Pancreas (tissue), 10 donors: ENCODE measurements around the gene PTOV1. TPM values are rescaled to one million over a fixed set of nuclear protein-coding genes. Genes with fewer than 3 reads are reported as not detected.

Experiments used
- ATAC-seq, 4 donors: fragments of 200-7000 bp; cut with Tn5 transposase; one replicate each; pipeline versions ENCODE4 v1.8.0 to v1.9.1; 2020; ENCODE audit warnings: mild to moderate bottlenecking in 4 of 4, moderate library complexity in 4 of 4
- DNase-seq, 6 donors: peaks; one replicate each; pipeline ENCODE4 v3.0.0-alpha.2; 2020
- FAIRE-seq: peaks from 2 replicates; lab custom pipeline; 2012; peaks lifted over from hg19 to GRCh38; lab: Jason Lieb, UNC
- H3K27ac ChIP-seq, 4 donors: fragments of 200-600 bp; sonication (generic); 1 replicate in 3 of 4; 2 replicates in 1 of 4; pipeline versions ENCODE4 v1.5.0 to v1.8.0; 2020
- H3K27me3 ChIP-seq, 4 donors: fragments of 200-600 bp; one replicate each; pipeline ENCODE4 v1.8.0; 2021
- H3K36me3 ChIP-seq, 3 donors: fragments of 200-600 bp; sonication (generic) in 1 of 3; one replicate each; pipeline versions ENCODE4 v1.5.0 to v1.8.0; 2020 to 2021
- H3K4me1 ChIP-seq, 3 donors: fragments of 200-600 bp; one replicate each; pipeline ENCODE4 v1.8.0; 2021
- H3K4me3 ChIP-seq, 4 donors: fragments of 200-600 bp; sonication (generic) in 2 of 4; one replicate each; pipeline versions ENCODE4 v1.5.0 to v1.8.0; 2020 to 2021
- H3K9me3 ChIP-seq, 4 donors: fragments of 200-600 bp; one replicate each; pipeline ENCODE4 v1.8.0; 2021
- CTCF ChIP-seq, 4 donors: fragments of 200-600 bp; sonication (generic) in 3 of 4; IDR thresholded peaks; one replicate each; pipeline versions ENCODE4 v1.5.0 to v1.8.0; 2021; ENCODE audit warnings: antibody characterized with exemption in 4 of 4
- WGBS, 2 donors: extraction: QIAGEN DNeasy Blood & Tissue Kit; methylation state at CpG; one replicate each; pipeline ENCODE4 v1.1.7; 2013; 5-methylcytosine and 5-hydroxymethylcytosine counted together
- intact Hi-C, 3 donors: fragments of 100-400 bp; cut with DNase I; formaldehyde crosslinking; loops; one replicate each; pipeline versions ENCODE4 v1.11.1 to v1.14.2; 2022
- polyA plus RNA-seq, 2 donors: library from polyadenylated mRNA; stranded (reverse); fragments of 200-250 nt; gene quantifications; one replicate each; pipeline ENCODE4 v1.2.3, GENCODE V29; 2013
- total RNA-seq, 6 donors: library from RNA; stranded (reverse); fragmentation: NEBNext Ultra II Directional in 4 of 6; extraction: Animal tissue kit (Norgen Biotek cat#: 25700) in 4 of 6; gene quantifications; one replicate each; pipeline versions ENCODE4 v1.2.1 to v1.2.4, GENCODE V29; 2021 to 2023
- donor health status: healthy with polysubstance abuse.
- donor health status: DM: no; HTN: no; CAD: no; lungs with moderate emphysema.
- donor health status: DM: no; HTN: no; CAD: no.
- donor health status: control.
- donor health status: control.
- donor health status: Bipolar disorder and iron deficiency.
- donor health status: DM: yes; HTN: yes; CAD: no.
- donor health status: DM: no; HTN: no; CAD: no.
- donor health status: DM: no; HTN: no; CAD: no.
- donor health status: DM: yes; HTN: yes; CAD: no.

PTOV1 gene
- total and polyA plus RNA-seq, 8 donors = 48.8 to 191 (median 76.0) TPM

GRCh38 chr19:49871349-49871985 lies 20.5 kb downstream of the PTOV1 start:
- FAIRE-seq (no peak), ATAC-seq (no peak), DNase-seq (peak in 4 of 6 donors; percentile 22 to 61 (median 38))
- no peak for TF ChIP-seq CTCF (IDR thresholded peaks at IDR 0.05)
- 86 to 90% methylated on average over 17 of the region's 17 CpGs for WGBS, 2 donors
- Histone ChIP-seq H3K4me3 (no peak overlapping the region), H3K36me3 (no peaks in the 10 kb centered on the region), H3K9me3 (no peaks in the 10 kb centered on the region), H3K27ac (no peak overlapping the region), H3K4me1 (peaks cover 7 to 26% (median 16%) of the 10 kb centered on the region in 3 donors), H3K27me3 (no peaks in the 10 kb centered on the region)
- intact Hi-C loops = no loop called here

GRCh38 chr19:49872245-49873128 lies 21.5 kb downstream of the PTOV1 start:
- Histone ChIP-seq H3K4me3 (no peak overlapping the region), H3K9me3 (no peaks in the 10 kb centered on the region), H3K36me3 (no peaks in the 10 kb centered on the region), H3K27me3 (no peaks in the 10 kb centered on the region), H3K4me1 (peaks cover 7 to 24% (median 13%) of the 10 kb centered on the region in 3 donors), H3K27ac (no peak overlapping the region)
- no peak for ATAC-seq
- DNase-seq = peak in 4 of 6 donors; percentile 24 to 82 (median 51)
- WGBS, 2 donors = 85 to 87% methylated on average over 25 to 27 of the region's 27 CpGs
- FAIRE-seq = no peak
- intact Hi-C loops = no loop called here
- TF ChIP-seq CTCF (IDR thresholded peaks at IDR 0.05) = no peak

GRCh38 chr19:49873129-49873521 lies 22.2 kb downstream of the PTOV1 start:
- WGBS, 2 donors = 91 to 94% methylated on average over 23 to 29 of the region's 29 CpGs
- FAIRE-seq (no peak), ATAC-seq (no peak), DNase-seq (peak in 2 of 6 donors; percentile 23 to 57)
- Histone ChIP-seq H3K27ac (no peak overlapping the region), H3K9me3 (no peaks in the 10 kb centered on the region), H3K4me3 (no peak overlapping the region), H3K27me3 (no peaks in the 10 kb centered on the region), H3K4me1 (peaks cover 7 to 23% (median 13%) of the 10 kb centered on the region in 3 donors), H3K36me3 (no peaks in the 10 kb centered on the region)
- intact Hi-C loops = no loop called here
- TF ChIP-seq CTCF (IDR thresholded peaks at IDR 0.05) = no peak

- peak in 2 of 6 donors; percentile 25 to 27 for DNase-seq
- Histone ChIP-seq H3K4me3 (no peak overlapping the region), H3K4me1 (peaks cover 7 to 21% (median 13%) of the 10 kb centered on the region in 3 donors), H3K9me3 (no peaks in the 10 kb centered on the region), H3K27ac (no peak overlapping the region), H3K36me3 (no peaks in the 10 kb centered on the region), H3K27me3 (no peaks in the 10 kb centered on the region)
- intact Hi-C loops = no loop called here
- no peak for TF ChIP-seq CTCF (IDR thresholded peaks at IDR 0.05)
- FAIRE-seq = no peak
- no peak for ATAC-seq
- 72 to 82% methylated on average over 10 of the region's 10 CpGs for WGBS, 2 donors
These were observed 22.9 kb downstream of the PTOV1 start for GRCh38 chr19:49873834-49874233.
